ENCODE data around the gene MTFR1L. TPM values are rescaled to one million over a fixed set of nuclear protein-coding genes. Genes with fewer than 3 reads are reported as not detected.

Gene MTFR1L
- polyA plus RNA-seq, 1 of the 3 experiments (the other 2 are of a cell fraction) = 53.6 TPM

DNA sequence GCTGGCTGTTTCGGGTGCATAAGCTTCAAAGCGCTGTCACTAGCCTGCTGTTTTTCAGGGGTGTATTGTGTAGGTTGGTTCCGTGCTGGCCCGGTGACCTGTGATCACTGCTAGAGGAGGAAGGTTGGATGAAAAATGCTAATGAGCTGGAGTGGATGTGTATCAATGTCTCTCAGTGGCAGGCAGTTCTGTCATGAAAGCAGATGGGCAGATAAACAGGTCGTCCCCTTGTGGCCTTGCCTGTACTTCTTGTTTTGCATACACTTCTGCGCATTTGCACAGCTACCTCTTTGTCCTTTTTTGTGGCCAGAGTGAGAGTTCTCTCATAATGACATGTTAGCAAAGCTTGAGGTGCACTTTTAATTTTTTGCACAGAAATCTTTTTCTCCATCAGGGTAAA, 16.8 kb upstream of the MTFR1L start:
- Histone ChIP-seq H3K9me2 (no peaks in the 10 kb centered on the region), H4K20me1 (ENCODE audit: insufficient read depth) (no peaks in the 10 kb centered on the region), H3K27me3 (ENCODE audit: insufficient read depth) (no peaks in the 10 kb centered on the region), H3F3A (replicated peaks; ENCODE audit: insufficient read depth) (peaks cover 13% of the 10 kb centered on the region), H3K36me3 (replicated peaks in 1 of 2; ENCODE audit: control insufficient read depth in 1 of 2, insufficient read depth in 2 of 2, low read length in 1 of 2) (peaks cover 3 to 19% of the 10 kb centered on the region in 2 experiments), H3K9ac (no peak overlapping the region), H3K9me3 (no peaks in the 10 kb centered on the region), H2AFZ (ENCODE audit: low read depth) (no peak overlapping the region), H3K4me1 (ENCODE audit: control insufficient read depth in 1 of 2, insufficient read depth in 2 of 2, low read depth in 1 of 2, low read length in 1 of 2) (peaks cover 0 to 40% of the 10 kb centered on the region in 2 experiments; a peak in 3 of 4 replicates), H3K4me2 (0 out of 2 replicates have a peak overlapping the region, but pooled peaks have one; percentile 2), H3K79me2 (ENCODE audit: insufficient read depth) (peaks cover 24% of the 10 kb centered on the region; the same call in 1 of the 2 replicates), H3K4me3 (ENCODE audit: low read depth in 2 of 2, low read length in 1 of 2) (no peak overlapping the region), H3K27ac (ENCODE audit: low read depth in 2 of 2, low read length in 1 of 2) (no peak overlapping the region)
- WGBS (ENCODE audit: low lambda C conversion rate) = 71% methylated on average over 6 of the region's 6 CpGs
- ChIA-PET CTCF (interaction anchor here (0.6 to 2.2 kb wide), 6 partner anchors 29 to 194 kb away, joined by 3 to 14 read pairs (median 4); no protein-coding TSS in a partner anchor), POLR2A (no interaction called here)
- TF ChIP-seq REST (IDR thresholded peaks at IDR 0.05; ENCODE audit: low read depth, low read length) = no peak
- TF ChIP-seq YY1 (IDR thresholded peaks at IDR 0.05; ENCODE audit: low read depth) = no peak
- no peak for TF ChIP-seq RCOR1 (IDR thresholded peaks at IDR 0.05; ENCODE audit: low read length)
- TF ChIP-seq RAD21 (IDR thresholded peaks at IDR 0.05; ENCODE audit: low read length) = peak; percentile 36; the same call in 1 of the 2 replicates
- TF ChIP-seq FOXJ3 (CRISPR knock-in tag; IDR thresholded peaks at IDR 0.05) = no peak
- no peak for TF ChIP-seq NRF1 (IDR thresholded peaks at IDR 0.05; ENCODE audit: low read depth, low read length)
- TF ChIP-seq SMC3 (IDR thresholded peaks at IDR 0.05; ENCODE audit: low read depth, low read length) = no peak
- TF ChIP-seq PBX3 (IDR thresholded peaks at IDR 0.05) = no peak
- no peak for TF ChIP-seq POLR2AphosphoS5 (IDR thresholded peaks at IDR 0.05; ENCODE audit: low read depth, low read length)
- TF ChIP-seq EZH2phosphoT487 (IDR thresholded peaks at IDR 0.05; ENCODE audit: borderline replicate concordance, low read depth) = no peak
- no peak for TF ChIP-seq CTCF (IDR thresholded peaks at IDR 0.05)
- peak; percentile 58 for TF ChIP-seq GATA2 (CRISPR knock-in tag; IDR thresholded peaks at IDR 0.05)
- no peak for TF ChIP-seq JUND (IDR thresholded peaks at IDR 0.05)
- TF ChIP-seq TAF1 (IDR thresholded peaks at IDR 0.05; ENCODE audit: borderline replicate concordance, low read depth, low read length) = no peak
- DNase-seq = peak; percentile 53
